LoVo (cell line): ENCODE measurements around the gene FOLR3.
"Not testable (repeated sequence)": the region's sequence is repeated elsewhere in the genome, so short reads cannot be mapped to it uniquely, and the experiment has no call there.

ENCODE experiments used
- DNase-seq: peaks from one replicate; pipeline ENCODE4 v3.0.0-alpha.2; 2016; ENCODE audit warnings: low spot score

The FOLR3 gene

GRCh38 chr11:72135473-72135872 is at the start of gene FOLR3:
Gene FOLR3, plus strand, starts transcription at chr11:72135725. Its CDS starts 228 bp downstream, at chr11:72135953.
- not testable (repeated sequence) for DNase-seq

GRCh38 chr11:72088076-72088808 is 47.3 kb upstream of the FOLR3 start:
- DNase-seq, result no peak

DNA sequence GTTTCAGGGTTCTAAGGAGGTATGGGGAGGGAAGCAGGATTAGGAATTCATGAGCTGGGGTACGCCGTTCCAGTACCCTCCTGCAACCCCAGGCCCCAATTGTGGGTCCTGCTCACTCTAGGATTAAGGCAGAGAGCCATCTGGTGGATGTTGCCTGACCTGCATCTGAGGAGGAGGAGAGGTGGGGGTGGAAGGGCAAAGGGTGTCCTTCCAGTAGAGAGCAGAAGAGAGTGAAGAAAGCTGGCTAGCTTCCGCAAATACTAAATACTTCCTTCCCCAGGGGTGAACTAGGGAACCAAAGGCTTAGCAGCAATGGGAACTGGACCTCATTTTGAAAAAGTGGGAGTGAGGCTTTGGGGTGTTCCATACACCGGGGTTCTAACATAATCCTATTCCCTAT is 44.2 kb upstream of the FOLR3 start:
- peak; percentile 33 for DNase-seq

DNA sequence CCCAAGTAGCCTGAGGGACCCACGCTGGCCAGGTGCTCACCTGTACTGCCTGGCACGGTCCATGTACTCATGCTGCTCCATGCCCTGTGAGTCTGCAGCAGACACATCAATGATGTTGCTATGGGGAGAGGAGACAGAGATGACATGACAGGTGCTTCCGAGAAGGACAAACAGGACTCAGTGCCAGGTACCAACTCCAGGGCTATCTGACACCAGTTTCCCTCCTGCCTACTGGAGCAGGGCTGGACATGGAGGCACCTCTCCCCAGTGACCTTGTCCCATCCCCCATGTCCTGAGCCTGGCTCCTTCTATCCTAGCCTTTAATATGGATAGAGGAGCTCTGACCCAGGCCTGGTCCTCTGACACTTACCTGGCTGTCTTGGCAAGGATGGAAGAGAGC is 36.8 kb upstream of the FOLR3 start:
- no peak for DNase-seq

GRCh38 chr11:72100009-72100408 is 35.5 kb upstream of the FOLR3 start:
- DNase-seq, result no peak

DNA sequence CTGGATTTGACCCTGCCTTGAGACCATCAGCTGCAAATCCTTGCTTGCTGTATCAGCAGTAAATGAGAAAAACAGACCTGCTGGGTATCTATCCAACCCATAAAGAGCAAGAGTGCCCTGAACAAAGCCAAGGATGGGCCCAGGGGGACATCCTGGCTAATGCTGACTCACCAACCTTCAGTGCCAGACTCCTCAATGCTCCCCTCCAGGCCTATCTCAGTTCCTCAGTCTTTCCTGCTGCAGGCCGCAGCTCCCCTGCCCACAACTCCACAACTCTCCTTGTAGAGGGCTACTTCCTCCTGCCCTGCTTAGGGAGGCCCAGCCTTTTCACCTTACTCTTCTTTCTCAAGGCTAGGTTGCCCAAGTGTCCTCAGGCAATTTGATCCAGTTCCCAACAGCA is 35.1 kb upstream of the FOLR3 start:
- no peak for DNase-seq

- DNase-seq, result no peak
Measured at GRCh38 chr11:72102162-72102561, 33.4 kb upstream of the FOLR3 start.

- no peak for DNase-seq
Measured at GRCh38 chr11:72102631-72102945, 32.9 kb upstream of the FOLR3 start.

- peak; percentile 98 for DNase-seq
Measured at GRCh38 chr11:72102946-72103753, 32.4 kb upstream of the FOLR3 start, which contains the start of gene LAMTOR1. Gene LAMTOR1, minus strand, starts transcription at chr11:72103297. Its CDS starts 73 bp downstream, at chr11:72103224.

GRCh38 chr11:72103754-72104167 is 31.8 kb upstream of the FOLR3 start:
- DNase-seq, result no peak

- DNase-seq, result no peak
Measured at GRCh38 chr11:72105888-72106287, 29.6 kb upstream of the FOLR3 start, which contains the start of gene TOMT. Gene TOMT, plus strand, starts transcription at chr11:72105924. Its CDS starts 28 bp downstream, at chr11:72105952.

DNA sequence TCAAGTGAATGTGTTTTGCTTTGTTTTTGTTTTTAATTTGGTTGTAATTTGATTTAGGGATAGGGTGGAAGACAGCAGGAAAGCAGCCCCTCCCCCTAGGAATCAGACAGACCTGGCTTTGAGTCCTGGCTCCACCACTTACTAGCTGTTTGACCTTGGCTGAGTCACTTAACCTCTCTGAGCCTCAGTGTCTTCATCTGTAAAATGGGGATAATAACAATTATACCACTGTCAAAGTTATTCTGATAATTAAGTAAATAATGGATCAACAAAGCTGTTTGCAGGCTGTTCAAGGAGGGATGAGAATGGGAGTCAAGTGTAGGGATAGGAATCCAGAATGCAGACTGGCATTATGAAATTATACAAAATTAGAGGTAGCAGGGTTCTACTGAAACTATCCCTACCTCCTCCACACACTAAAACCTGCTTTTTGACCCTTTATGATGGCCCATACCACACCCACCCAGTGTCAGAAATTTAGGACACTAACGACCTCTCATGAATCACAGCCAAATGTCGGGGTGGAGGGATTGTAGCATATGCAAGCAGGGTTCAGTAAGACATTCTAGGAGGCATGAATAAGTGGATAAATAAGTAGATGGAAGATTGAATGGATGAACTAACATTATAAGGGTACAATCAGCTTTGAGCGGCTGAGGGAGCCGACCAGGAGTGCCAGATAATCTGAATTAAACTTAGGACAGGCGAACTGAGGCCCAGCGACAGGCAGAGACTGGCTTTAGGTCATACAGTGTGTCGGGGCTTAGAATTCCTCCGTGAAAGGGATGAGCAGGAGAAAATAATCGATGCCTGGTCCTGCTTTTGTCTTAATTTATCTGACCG is 24.0 kb upstream of the FOLR3 start:
- DNase-seq, result no peak

DNA sequence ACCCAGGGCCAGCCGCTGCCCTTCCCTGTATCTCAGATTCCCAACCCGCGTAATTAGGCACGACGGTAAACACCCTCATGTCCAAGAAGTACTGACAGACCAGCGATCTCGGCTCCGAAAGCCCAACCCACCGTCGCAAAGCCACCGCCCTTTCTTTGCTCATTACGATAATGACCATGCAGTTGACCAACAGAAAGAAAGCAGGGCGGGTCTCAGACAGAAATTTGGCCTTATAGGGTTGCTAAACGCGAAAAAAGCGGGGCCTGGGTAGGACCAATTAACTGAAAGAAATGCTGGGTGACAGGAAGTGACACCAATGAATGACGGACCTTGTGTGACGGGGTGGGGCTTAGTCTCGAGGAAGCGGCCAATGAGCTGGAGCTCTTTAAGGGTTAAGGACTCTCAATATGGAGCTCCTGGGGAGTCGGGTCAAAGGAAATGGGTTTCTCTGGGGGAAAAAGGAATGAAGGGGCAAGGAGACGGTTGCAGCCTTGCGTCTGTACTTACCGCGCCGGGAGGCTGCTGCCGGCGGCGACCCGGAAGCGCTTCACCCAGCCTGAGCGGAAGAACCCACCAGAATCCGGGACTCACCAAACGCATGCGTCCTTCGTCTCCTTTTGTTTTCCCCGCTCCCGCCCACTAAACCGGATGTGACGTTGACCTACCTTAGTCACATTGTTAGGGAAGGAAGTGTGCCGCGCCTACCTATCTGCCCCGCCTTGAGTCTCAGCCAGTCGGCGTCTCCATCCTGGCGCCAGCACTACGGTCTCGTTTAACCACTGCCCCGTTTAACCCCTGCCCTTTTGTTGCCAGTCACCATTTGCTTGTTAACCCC is 23.2 kb upstream of the FOLR3 start, which contains the start of gene ANAPC15:
Gene ANAPC15 (minus strand): TSS at position 553 of the 835 bp plus-strand sequence. CDS start 1,419 bp downstream, outside the sequence.
- peak; percentile 98 for DNase-seq

DNA sequence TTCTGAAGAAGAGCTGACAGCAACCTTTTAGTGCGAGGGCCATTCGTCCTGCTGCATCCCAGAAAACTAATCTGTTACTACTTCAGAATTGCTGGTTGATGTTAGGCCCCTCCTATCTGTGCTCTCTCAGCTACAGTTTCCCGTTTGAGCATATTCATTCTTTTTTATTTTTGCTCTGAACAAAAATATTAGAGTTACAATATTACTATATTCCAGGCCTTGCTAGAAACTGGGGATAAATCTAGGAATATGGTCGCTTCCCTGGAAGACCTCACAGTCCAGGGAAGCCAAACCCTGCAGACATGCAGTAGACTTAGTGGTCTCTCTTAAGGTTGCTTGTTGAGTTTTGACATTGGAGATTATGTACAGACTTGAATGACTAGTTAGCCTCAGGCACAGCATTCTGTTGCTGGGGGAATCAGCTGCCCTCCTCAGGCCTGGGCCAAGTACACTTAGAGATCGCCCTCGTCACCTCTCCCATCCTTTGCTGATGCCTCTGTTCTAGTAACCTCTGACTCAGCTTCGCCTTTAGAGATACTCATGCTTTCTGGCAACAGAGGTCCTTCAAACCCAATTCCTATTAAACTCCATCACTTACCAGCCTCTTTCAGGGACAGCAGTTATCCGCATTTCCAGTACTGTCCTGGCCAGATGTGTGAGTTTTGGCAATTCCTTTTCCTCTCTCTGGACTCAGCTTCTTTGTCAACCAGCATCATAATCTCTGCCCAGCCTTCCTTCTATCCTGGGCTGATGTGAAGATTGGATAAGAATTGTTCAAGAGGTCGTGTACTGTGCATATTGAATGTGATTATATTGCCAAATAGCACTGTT is 22.3 kb upstream of the FOLR3 start:
- no peak for DNase-seq

DNA sequence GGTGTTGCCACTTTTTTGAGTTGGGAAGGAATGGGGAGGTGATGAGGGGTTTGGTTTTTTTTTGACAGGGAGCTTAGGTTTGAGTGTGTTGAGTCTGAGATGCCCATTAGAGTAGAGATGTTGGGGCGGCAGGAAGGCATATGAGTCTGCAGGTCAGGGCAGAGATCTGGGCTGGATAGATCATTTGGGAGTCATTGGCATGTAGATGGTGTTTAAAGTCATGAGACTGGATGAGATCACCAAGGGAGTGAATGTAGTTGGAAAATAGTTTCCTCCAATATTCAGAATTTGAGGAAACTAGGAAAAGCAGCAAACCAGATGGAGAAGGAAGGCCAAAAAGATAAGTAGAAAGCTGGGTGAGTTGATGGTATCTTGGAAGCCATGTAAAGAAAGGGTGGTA is 21.0 kb upstream of the FOLR3 start:
- DNase-seq, result no peak

GRCh38 chr11:72116019-72116755 is 19.3 kb upstream of the FOLR3 start:
- no peak for DNase-seq

- DNase-seq, result no peak
Measured at GRCh38 chr11:72119198-72119597, 16.3 kb upstream of the FOLR3 start.

DNA sequence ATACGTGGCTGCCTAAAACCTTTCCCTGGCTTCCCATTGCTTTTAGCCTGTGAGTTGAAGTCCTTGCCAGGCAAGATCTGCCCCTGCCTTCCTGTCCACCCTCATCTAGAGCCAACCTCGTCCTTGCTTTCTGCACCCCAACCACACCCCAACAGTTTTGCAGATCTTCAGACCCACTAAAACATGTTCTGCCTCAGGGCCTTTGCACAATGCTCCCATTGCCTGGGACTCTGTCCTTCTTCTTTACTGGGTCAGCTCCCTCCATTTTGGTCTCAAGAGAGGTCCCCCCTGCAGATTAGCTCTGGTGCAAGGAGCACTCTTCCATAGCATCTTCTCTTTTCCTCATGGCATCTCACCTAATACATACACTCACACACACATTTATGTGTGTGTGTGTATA is 14.6 kb upstream of the FOLR3 start:
- DNase-seq, result no peak

- no peak for DNase-seq
Measured at GRCh38 chr11:72122607-72123006, 12.9 kb upstream of the FOLR3 start.
